Thymus (tissue), 11 donors: ENCODE data around the gene TBC1D8. TPM values are rescaled to one million over a fixed set of nuclear protein-coding genes. Genes with fewer than 3 reads are reported as not detected.
"Not testable (repeated sequence)": the region's sequence is repeated elsewhere in the genome, so short reads cannot be mapped to it uniquely, and the experiment has no call there.

Experiments
- DNase-seq, 9 donors: peaks; one replicate each; pipeline ENCODE4 v3.0.0-alpha.2; 2013; ENCODE audit warnings: low spot score in 9 of 9, low read depth in 6 of 9, missing footprints in 1 of 9
- H3K27ac ChIP-seq, 2 donors: one replicate each; pipeline ENCODE4 v1.5.1; 2013; ENCODE audit warnings: control low read depth in 1 of 2, low read depth in 1 of 2, low read length in 1 of 2, mild to moderate bottlenecking in 1 of 2, moderate library complexity in 1 of 2
- H3K27me3 ChIP-seq, 2 donors: one replicate each; pipeline ENCODE4 v1.5.1; 2013; ENCODE audit warnings: low read length in 1 of 2; ENCODE audit not compliant: control insufficient read depth in 2 of 2, insufficient read depth in 1 of 2
- H3K36me3 ChIP-seq, 2 donors: one replicate each; pipeline ENCODE4 v1.5.1; 2013; ENCODE audit warnings: low read length in 1 of 2, mild to moderate bottlenecking in 1 of 2, moderate library complexity in 1 of 2; ENCODE audit not compliant: control insufficient read depth in 2 of 2, insufficient read depth in 2 of 2
- H3K4me1 ChIP-seq, 2 donors: one replicate each; pipeline ENCODE4 v1.5.1; 2013; ENCODE audit warnings: low read length in 2 of 2; ENCODE audit not compliant: control insufficient read depth in 2 of 2, insufficient read depth in 2 of 2
- H3K4me3 ChIP-seq, 2 donors: one replicate each; pipeline ENCODE4 v1.5.1; 2013; ENCODE audit warnings: low read length in 2 of 2, control low read depth in 1 of 2, mild to moderate bottlenecking in 1 of 2
- H3K9me3 ChIP-seq, 2 donors: one replicate each; pipeline ENCODE4 v1.5.1; 2013; ENCODE audit warnings: low read length in 1 of 2, mild to moderate bottlenecking in 1 of 2; ENCODE audit not compliant: control insufficient read depth in 2 of 2, insufficient read depth in 1 of 2
- WGBS: extraction: QIAGEN DNeasy Blood & Tissue Kit; methylation state at CpG from one replicate; pipeline ENCODE4 v1.1.7; 2013; 5-methylcytosine and 5-hydroxymethylcytosine counted together
- polyA plus RNA-seq: library from polyadenylated mRNA; stranded (reverse); fragments of 200-250 nt; gene quantifications from one replicate; pipeline ENCODE4 v1.2.3, GENCODE V29; 2013
- total RNA-seq: library from RNA; stranded (reverse); fragments of 120-200 nt; gene quantifications from one replicate; pipeline ENCODE4 v1.2.4, GENCODE V29; 2013
- donor health status: healthy.

The TBC1D8 gene
- total and polyA plus RNA-seq, 2 donors: 7.7 to 16.5 TPM

GRCh38 chr2:101168706-101169105 is 17.5 kb upstream of the TBC1D8 start:
- Histone ChIP-seq H3K36me3 (no peaks in the 10 kb centered on the region), H3K27ac (no peak overlapping the region), H3K4me3 (no peak overlapping the region), H3K9me3 (peaks cover 0 to 19% of the 10 kb centered on the region in 2 donors), H3K4me1 (peaks cover 0 to 3% of the 10 kb centered on the region in 2 donors), H3K27me3 (no peaks in the 10 kb centered on the region)
- 98% methylated on average over 1 of the region's 1 CpG for WGBS
- no peak for DNase-seq

GRCh38 chr2:101167532-101167931 is 16.4 kb upstream of the TBC1D8 start:
- DNase-seq, H3K27ac ChIP-seq, H3K4me3 ChIP-seq, H3K27me3 ChIP-seq, H3K36me3 ChIP-seq, H3K4me1 ChIP-seq: not testable (repeated sequence)
- peaks cover 0 to 16% of the 10 kb centered on the region in 2 donors for H3K9me3 ChIP-seq
- WGBS: 86% methylated on average over 2 of the region's 2 CpGs

- WGBS: 94% methylated on average over 2 of the region's 2 CpGs
- no peaks in the 10 kb centered on the region for H3K36me3 ChIP-seq
- no peak overlapping the region for H3K4me3 ChIP-seq
- DNase-seq: no peak
- no peak overlapping the region for H3K27ac ChIP-seq
- H3K4me1 ChIP-seq: no peaks in the 10 kb centered on the region
- H3K9me3 ChIP-seq: peaks cover 0 to 9% of the 10 kb centered on the region in 2 donors
- H3K27me3 ChIP-seq: no peaks in the 10 kb centered on the region
Observed at GRCh38 chr2:101164021-101164420, 12.8 kb upstream of the TBC1D8 start.

- H3K4me1 ChIP-seq: no peaks in the 10 kb centered on the region
- H3K9me3 ChIP-seq: peaks cover 0 to 1% of the 10 kb centered on the region in 2 donors
- H3K27ac ChIP-seq: no peak overlapping the region
- no peaks in the 10 kb centered on the region for H3K27me3 ChIP-seq
- no peaks in the 10 kb centered on the region for H3K36me3 ChIP-seq
- 91% methylated on average over 9 of the region's 9 CpGs for WGBS
- no peak for DNase-seq
- H3K4me3 ChIP-seq: no peak overlapping the region
Observed at GRCh38 chr2:101162561-101163330, 11.6 kb upstream of the TBC1D8 start.

- Histone ChIP-seq H3K4me1 (no peaks in the 10 kb centered on the region), H3K4me3 (no peak overlapping the region), H3K9me3 (no peaks in the 10 kb centered on the region), H3K27ac (no peak overlapping the region), H3K36me3 (no peaks in the 10 kb centered on the region), H3K27me3 (no peaks in the 10 kb centered on the region)
- WGBS: 99% methylated on average over 3 of the region's 3 CpGs
- no peak for DNase-seq
Observed at GRCh38 chr2:101161658-101162057, 10.5 kb upstream of the TBC1D8 start.

GRCh38 chr2:101160454-101160853 is 9.3 kb upstream of the TBC1D8 start:
- Histone ChIP-seq H3K27me3 (no peaks in the 10 kb centered on the region), H3K27ac (no peak overlapping the region), H3K4me3 (no peak overlapping the region), H3K9me3 (no peaks in the 10 kb centered on the region), H3K36me3 (no peaks in the 10 kb centered on the region), H3K4me1 (no peaks in the 10 kb centered on the region)
- 96% methylated on average over 3 of the region's 3 CpGs for WGBS
- DNase-seq: no peak

GRCh38 chr2:101159526-101159925 is 8.3 kb upstream of the TBC1D8 start:
- Histone ChIP-seq H3K9me3 (no peaks in the 10 kb centered on the region), H3K4me1 (no peaks in the 10 kb centered on the region), H3K27me3 (peaks cover 5 to 6% of the 10 kb centered on the region in 2 donors), H3K36me3 (no peaks in the 10 kb centered on the region), H3K27ac (no peak overlapping the region), H3K4me3 (no peak overlapping the region)
- no peak for DNase-seq
- WGBS: 98% methylated on average over 2 of the region's 2 CpGs

GRCh38 chr2:101157272-101157671 is 6.1 kb upstream of the TBC1D8 start:
- Histone ChIP-seq H3K36me3 (no peaks in the 10 kb centered on the region), H3K27me3 (peaks cover 22 to 26% of the 10 kb centered on the region in 2 donors), H3K27ac (no peak overlapping the region), H3K4me1 (peaks cover 0 to 4% of the 10 kb centered on the region in 2 donors), H3K4me3 (no peak overlapping the region), H3K9me3 (peaks cover 0 to 1% of the 10 kb centered on the region in 2 donors)
- 92% methylated on average over 6 of the region's 6 CpGs for WGBS
- peak in 1 of 9 donors; percentile 15 for DNase-seq

GRCh38 chr2:101153787-101154186 is 2.6 kb upstream of the TBC1D8 start:
- H3K36me3 ChIP-seq: no peaks in the 10 kb centered on the region
- no peak for DNase-seq
- WGBS: 92% methylated on average over 7 of the region's 7 CpGs
- H3K4me3 ChIP-seq: no peak overlapping the region
- peaks cover 0 to 4% of the 10 kb centered on the region in 2 donors for H3K9me3 ChIP-seq
- H3K27me3 ChIP-seq: peaks cover 47 to 54% of the 10 kb centered on the region in 2 donors
- H3K27ac ChIP-seq: no peak overlapping the region
- peaks cover 16 to 19% of the 10 kb centered on the region in 2 donors for H3K4me1 ChIP-seq
